GM12891 (cell line): ENCODE data around the gene SLC6A8.

Experiments
- POLR2A ChIP-seq: IDR thresholded peaks from 2 replicates; pipeline ENCODE4 v1.6.1; 2011; ENCODE audit warnings: low read depth, low read length, control low read depth
- POLR2AphosphoS5 ChIP-seq: IDR thresholded peaks from 2 replicates; pipeline ENCODE4 v1.6.1; 2011; ENCODE audit warnings: low read depth, low read length, control low read depth
- SPI1 ChIP-seq: IDR thresholded peaks from 2 replicates; pipeline ENCODE4 v1.6.1; 2011; ENCODE audit warnings: low read depth, low read length, control low read depth

DNA sequence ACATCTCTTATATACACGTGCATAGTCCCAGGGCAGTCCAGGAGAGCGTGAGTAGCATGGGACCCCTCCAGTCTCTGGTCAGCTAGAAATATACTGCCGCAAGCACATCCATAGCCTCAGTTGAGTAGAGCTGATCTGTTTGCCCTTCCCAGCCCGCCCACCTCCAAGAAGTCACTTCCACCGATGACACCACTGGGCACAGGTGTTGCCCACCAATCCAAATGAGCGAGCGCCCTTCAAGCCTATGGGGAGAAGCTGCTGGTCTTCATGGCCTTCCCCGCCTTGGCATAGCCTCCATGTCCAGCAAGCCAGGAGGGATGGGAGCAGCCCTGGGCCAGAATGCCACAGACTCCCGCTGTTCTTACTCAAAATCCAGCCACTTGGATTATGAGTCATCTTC, 30.6 kb upstream of the SLC6A8 start:
- TF ChIP-seq POLR2A: no peak
- TF ChIP-seq POLR2AphosphoS5: no peak
- TF ChIP-seq SPI1: no peak
